ELR (cell line): ENCODE results near the gene RYR1.
A peak's percentile ranks its signal among the peaks of the same experiment; 100 is the strongest.
"Not testable (repeated sequence)": the region's sequence is repeated elsewhere in the genome, so short reads cannot be mapped to it uniquely, and the experiment has no call there.

Source experiments
- DNase-seq: peaks from one replicate; pipeline ENCODE4 v3.0.0-alpha.2; 2015; ENCODE audit warnings: low read depth

Gene RYR1

DNA sequence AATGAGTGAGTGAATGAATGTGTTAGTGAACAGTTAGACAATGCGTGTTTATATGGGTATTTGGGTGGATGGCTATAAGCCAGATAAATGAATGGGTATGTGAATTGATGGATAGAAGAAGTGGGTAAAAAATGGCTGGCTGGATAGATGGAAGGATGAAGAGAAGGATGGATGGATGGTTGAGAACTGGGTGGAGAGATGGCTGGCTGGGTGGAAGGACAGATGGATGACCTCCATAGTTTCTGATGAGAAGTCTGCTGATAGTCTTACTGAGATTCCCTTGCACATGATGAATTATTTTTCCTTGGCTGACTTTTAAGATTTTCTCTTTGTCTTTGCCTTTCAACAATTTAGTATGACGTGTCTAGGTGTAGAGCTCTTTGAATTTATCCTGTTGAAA lies 57.4 kb downstream of the RYR1 start:
- DNase-seq: no peak

DNA sequence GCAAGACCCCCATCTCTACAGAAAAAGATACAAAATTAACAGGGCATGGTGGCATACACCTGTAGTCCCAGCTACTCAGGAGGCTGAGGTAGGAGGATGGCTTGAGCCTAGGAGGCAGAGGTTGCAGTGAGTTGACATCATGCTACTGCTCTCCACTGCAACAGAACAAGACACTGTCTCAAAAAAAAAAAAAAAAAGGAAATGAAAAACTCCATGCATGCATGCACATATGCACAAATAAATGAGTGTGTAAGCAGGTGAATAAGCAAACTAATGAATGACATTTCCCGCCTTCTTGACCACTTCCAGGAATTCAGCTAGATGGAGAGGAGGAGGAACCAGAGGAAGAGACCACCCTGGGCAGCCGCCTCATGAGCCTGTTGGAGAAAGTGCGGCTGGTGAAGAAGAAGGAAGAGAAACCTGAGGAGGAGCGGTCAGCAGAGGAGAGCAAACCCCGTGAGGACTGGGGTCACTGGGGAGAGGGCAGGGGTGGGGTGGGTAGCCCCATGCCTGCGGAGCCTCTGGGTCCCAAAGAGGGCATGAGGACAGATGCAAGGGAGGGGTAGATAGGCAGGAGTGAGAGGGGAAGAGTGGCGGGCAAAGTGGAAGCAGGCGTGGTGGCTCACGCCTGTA lies 58.8 kb downstream of the RYR1 start:
- no peak for DNase-seq

DNA sequence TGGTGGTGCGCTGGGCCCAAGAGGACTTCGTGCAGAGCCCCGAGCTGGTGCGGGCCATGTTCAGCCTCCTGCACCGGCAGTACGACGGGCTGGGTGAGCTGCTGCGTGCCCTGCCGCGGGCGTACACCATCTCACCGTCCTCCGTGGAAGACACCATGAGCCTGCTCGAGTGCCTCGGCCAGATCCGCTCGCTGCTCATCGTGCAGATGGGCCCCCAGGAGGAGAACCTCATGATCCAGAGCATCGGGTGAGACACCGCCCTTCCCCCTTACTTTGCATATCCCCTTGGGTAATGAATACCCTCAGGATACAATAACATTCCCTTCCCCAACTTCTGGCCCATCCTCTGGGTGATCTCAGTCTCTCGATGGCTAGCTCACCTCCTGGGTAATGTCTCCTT lies 60.9 kb downstream of the RYR1 start:
- DNase-seq: no peak

DNA sequence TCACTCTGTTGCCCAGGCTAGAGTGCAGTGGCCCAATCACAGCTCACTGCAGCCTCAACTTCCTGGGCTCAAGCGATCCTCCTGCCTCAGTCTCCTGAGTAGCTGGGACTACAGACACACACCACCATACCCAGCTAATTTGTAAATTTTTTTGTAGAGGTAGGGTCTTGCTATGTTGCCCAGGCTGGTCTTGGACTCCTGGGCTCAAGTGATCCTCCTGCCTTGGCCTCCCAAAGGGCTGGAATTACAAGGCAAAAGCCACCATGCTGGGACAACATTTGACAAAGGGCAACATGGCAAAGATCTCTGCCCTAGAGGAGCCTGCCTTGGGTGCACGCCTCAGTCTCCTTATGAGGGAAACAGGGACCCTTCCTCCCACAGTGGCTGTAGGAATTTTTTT lies 61.9 kb downstream of the RYR1 start:
- not testable (repeated sequence) for DNase-seq

DNA sequence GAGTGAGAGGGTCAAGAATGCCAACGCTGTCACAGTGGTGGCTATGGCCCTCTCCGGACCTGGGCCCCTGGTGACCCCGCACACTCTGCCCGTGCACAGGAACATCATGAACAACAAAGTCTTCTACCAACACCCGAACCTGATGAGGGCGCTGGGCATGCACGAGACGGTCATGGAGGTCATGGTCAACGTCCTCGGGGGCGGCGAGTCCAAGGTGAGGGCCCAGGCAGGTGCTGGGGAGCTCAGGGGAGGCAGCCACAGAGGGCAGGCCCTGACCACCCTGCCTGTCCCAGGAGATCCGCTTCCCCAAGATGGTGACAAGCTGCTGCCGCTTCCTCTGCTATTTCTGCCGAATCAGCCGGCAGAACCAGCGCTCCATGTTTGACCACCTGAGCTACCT lies 62.6 kb downstream of the RYR1 start:
- DNase-seq: no peak

DNA sequence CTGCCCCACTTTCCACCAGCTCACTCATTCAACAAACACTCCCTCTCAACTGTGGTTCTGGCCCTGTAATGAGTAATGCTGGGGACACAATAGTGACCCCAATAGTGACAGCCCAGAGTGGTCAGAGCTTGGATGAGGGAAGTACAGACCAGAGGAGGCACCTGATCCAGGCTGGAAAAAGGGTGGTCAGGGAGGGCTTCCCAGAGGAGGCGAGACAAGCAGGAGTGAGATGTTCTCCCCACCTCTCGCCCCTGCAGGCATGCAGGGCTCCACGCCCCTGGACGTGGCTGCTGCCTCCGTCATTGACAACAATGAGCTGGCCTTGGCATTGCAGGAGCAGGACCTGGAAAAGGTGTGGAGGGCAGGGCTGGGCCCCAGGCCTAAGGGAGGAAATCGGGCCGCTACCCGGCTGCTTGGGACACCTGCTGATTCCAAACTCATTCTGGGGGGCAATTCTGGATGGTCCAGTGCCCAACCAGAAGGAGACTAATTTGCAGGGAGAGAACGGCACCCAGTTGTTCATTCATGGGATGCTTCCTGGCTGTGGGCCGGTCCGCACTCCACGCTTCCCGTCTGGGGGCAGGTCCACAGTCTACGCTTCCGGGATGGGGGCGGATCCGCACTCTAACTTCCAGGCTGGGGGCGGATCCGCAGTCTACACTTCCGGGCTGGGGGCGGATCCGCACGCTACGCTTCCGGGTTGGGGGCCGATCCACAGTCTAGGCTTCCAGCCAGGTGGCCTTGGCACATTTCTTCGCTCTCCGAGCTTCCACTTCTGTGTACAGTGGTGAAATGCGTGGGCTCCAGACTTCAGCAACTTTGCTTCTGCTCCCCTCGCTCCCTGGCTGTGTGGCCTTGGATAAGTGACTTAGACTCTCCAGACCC lies 63.4 kb downstream of the RYR1 start:
- DNase-seq: no peak

DNA sequence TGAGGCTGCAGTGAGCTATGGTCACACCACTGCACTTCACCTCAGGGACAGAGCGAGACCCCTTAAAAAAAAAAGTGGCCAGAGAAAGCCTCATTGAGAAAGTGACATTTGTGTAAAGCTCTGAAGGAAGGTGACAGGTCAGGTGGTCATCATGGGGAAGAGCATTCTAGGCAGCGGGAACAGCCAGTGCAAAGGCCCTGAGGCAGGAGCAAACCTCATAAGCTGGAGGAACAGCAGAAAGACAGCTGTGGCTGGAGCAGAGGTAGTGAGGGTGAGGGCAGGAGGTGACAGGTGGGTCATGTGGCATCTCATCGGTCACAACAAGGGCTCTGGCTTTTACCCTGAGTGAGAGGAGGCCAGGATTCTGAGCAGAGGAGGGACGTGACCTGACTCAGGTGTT lies 64.4 kb downstream of the RYR1 start:
- no peak for DNase-seq

DNA sequence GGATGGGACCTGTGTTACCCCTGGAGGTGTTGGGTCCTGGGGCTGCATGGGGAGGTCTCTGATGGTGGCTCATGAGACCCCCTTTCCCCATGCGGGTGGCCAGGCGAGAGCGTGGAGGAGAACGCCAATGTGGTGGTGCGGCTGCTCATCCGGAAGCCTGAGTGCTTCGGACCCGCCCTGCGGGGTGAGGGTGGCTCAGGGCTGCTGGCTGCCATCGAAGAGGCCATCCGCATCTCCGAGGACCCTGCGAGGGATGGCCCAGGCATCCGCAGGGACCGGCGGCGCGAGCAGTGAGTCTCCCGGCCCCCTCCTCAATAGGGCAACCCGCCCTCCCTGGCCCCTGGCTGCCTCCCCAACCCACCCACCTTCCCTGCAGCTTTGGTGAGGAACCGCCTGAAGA lies 66.0 kb downstream of the RYR1 start:
- DNase-seq: no peak

DNA sequence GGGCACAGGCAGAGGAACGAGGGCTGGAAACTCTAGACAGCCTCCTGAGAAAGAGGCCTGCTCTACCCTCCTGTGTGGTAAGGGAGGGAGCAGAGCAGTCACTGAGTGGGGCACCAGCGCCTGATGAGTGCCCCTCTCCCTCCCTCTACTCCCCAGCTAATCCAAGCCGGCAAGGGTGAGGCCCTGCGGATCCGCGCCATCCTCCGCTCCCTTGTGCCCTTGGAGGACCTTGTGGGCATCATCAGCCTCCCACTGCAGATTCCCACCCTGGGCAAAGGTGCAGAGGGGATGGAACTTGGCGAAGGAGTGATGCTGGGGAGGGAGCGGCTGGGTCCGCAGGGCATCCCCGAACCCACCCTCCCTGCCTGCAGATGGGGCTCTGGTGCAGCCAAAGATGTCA lies 67.0 kb downstream of the RYR1 start:
- DNase-seq: no peak

DNA sequence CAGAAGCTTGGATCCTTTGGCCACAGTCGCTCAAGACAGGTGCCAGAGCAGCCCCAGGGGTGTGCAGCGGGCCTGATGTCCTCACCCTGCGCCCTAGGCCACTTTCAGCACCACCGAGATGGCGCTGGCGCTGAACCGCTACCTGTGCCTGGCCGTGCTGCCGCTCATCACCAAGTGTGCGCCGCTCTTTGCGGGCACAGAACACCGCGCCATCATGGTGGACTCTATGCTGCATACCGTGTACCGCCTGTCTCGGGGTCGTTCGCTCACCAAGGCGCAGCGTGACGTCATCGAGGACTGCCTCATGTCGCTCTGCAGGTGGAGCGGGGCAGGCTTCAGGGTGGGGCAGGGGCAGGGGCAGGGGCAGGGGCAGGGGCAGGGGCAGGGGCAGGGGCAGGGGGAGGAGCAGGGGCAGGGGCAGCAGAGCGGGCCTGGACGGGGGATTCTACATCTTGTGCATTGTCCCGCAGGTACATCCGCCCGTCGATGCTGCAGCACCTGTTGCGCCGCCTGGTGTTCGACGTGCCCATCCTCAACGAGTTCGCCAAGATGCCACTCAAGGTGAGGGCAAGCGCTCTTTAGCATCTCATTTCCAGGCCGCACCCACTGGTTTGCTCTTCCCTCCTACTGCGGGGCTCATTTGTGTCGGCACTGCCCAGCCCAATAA lies 69.1 kb downstream of the RYR1 start:
- DNase-seq: no peak

DNA sequence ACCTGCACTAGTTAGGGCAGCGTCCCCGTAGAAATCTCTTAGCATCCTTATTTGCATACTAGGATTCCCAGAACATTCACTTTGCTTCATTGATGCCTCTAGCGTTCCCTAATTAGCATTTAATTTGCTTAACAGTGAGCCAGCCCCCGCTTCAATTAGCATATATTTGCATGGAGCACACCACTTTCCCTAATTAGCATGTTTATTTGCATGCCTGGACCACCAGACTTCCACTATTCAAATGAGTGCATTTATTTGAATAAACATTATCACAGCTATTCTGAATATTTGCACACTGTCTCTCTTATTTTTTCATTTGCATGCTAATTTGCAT lies 69.6 kb downstream of the RYR1 start:
- DNase-seq: no peak

DNA sequence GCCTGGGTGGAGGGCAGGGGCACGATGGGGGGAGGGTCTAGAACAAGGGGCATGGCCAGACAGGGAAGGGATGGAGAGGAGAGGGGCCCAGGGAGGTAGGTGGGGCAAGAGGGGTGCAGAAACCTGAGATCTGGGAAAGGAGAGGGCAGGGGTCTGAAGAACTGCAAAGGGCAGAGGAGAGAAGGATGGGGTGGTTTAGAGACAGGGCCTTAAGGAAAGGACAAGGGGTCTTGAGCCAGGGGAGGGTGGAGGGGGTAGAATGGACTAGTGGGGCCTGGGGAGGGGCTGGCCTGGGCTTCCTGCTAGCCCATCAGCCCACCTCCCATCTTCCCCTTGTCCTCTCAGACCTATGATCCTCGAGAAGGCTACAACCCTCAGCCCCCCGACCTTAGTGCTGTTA lies 72.5 kb downstream of the RYR1 start:
- DNase-seq: no peak

DNA sequence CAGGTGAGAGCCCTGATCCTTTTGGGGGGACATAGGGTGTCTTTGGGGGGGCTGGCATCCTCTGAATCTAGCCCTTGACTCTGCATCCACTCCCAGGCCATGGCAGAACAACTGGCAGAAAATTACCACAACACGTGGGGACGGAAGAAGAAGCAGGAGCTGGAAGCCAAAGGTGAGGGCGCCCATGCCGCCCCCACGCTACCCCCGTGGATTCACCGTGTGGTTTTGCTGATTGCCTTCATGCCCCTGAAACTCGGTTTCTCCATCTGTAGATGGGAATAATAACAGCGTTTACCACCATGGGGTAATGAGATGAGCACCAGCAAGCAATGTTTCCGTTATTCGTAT lies 72.9 kb downstream of the RYR1 start:
- DNase-seq: no peak

DNA sequence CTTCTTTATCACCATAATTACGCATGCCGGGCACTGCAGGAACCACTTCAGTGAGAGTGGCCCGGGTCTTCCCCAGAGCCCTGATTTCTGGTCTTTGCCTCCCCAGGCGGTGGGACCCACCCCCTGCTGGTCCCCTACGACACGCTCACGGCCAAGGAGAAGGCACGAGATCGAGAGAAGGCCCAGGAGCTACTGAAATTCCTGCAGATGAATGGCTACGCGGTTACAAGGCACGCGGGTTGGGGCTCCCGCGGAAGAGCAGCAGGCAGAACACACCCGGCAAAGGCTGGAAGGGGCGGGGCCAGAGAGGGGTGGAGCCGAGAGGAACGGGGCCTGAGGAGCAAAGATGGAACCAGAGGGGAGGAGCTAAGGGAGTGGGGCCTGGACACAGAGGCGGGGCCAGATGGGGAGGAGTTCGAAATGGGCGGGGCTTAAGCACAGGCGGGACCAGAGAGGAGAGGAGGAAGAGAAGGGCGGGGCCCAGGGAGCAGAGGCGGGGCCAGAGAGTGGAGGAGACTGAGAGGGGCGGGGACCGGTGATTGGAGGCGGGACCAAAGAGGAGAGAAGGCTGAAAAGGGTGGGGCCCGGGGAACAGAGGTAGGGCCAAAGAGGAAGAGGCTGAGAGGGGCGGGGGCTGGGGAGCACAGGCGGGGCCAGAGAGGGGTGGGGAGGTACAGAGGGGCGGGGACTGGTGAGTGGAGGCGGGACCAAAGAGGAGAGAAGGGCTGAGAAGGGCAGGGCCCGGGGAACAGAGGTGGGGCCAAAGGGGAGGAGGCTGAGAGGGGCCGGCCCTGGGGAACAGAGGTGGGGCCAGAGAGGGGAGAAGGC lies 73.4 kb downstream of the RYR1 start:
- DNase-seq: peak; percentile 54

DNA sequence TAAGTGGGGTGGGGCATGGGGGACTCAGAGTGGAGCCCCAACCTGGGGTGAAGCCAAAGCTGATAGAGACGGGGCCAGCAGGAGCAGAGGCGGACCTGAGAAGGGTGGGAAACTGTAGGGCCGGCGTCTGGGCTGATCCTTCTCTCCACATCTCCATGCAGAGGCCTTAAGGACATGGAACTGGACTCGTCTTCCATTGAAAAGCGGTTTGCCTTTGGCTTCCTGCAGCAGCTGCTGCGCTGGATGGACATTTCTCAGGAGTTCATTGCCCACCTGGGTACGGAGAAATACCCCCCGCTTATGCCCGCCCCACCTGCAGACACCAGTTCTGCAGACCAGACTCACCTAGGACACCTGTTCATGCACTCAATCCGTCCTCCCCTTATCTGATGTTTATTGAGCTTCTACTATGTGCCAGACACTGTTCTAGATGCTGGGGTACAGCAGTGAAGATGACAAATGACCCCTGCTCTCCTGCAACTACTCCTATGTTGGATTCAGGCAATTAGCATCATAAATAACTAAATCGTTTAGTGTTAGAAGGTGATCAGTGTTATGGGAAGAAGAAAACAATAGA lies 74.1 kb downstream of the RYR1 start:
- no peak for DNase-seq

DNA sequence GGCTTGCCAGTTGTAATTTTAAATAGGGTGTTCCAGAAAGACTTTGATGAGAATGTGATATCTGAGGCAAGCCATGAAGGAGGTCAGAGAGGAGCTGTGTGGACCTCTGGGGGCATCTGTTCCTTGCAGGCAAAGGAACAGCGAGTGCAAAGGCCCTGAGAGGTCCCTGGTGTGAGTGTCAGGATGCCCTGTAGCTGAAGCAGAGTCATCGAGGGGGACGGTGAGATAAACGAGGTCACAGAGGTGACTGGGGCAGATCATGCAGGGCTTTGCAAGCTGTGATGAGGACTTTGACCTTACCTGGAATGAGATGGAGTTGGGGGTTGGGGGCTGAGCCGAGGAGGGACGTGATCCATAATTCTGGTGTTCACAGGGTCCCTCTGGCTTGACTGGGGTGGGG lies 75.0 kb downstream of the RYR1 start:
- DNase-seq: no peak

DNA sequence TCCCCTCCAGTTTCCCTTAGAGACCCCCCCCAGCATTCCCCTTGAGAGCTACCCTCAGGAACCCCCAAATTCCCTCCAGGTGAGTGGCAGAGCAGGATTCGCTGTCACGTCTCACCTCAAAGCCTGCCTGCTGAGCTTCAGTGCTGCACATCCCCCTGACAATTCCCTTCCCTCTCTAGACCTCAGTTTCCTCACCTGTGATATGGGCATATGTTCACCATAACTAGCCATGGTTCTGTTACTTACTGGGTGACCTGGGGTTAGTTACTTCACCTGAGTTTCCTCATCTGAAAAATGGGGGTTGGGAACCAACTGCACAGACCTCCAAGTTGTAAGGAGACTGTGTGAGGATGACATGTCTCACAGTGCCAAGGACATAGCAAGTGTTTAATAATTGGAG lies 75.5 kb downstream of the RYR1 start:
- DNase-seq: no peak

DNA sequence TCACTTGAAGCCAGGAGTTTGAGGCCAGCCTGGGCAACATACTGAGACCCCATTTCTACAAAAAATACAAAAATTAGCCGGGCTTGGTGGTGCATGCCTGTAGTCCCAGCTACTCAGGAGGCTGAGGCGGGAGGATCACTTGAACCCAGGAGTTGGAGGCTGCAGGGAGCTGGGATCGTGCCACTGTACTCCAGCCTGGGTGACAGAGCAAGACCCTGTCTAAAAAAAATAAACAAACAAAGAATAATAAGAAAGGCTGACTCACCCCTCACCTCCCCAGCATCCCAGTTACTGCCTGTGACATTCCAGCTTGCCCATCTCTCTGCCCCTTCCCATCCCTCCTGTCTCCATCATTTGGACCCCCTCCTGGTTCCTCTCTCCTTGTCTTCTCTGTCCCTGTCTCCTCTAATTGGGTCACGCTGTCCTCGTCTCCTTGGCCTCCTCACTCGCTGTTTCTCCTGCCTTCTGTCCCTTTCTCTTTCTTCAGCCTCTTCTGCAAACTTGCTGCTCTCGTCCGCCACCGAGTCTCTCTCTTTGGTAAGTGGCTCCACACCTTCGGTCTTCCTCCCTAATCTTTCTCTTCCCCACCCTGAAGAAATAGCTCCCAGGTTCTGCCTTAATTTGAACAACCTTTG lies 77.7 kb downstream of the RYR1 start:
- peak; percentile 8 for DNase-seq

DNA sequence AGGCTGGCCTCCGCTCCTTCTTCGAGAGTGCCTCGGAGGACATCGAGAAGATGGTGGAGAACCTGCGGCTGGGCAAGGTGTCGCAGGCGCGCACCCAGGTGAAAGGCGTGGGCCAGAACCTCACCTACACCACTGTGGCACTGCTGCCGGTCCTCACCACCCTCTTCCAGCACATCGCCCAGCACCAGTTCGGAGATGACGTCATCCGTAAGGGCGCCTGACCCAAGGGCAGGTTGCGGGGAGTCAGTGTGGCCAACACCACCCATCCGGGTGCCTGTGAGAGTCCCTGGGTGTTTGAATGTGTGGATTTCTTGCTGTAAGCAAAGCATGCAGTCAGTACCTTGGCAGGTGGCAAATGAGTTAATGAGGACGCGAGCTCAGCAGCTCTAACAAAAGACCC lies 78.8 kb downstream of the RYR1 start:
- DNase-seq: no peak

DNA sequence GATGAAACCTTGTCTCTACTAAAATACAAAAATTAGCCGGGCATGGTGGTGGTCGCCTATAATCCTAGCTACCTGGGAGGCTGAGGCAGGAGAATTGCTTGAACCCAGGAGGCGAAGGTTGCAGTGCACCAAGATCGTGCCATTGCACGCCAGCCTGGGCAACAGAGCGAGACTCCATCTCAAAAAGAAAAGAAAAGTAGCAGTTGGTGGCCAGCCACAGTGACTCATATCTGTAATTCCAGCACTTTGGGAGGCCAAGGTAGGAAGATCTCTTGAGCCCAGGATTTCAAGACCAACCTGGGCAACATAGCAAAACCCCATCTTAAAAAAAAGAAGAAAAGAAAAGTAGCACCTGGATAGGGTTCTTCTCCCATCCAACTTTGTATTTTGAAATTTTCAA lies 79.7 kb downstream of the RYR1 start:
- not testable (repeated sequence) for DNase-seq

DNA sequence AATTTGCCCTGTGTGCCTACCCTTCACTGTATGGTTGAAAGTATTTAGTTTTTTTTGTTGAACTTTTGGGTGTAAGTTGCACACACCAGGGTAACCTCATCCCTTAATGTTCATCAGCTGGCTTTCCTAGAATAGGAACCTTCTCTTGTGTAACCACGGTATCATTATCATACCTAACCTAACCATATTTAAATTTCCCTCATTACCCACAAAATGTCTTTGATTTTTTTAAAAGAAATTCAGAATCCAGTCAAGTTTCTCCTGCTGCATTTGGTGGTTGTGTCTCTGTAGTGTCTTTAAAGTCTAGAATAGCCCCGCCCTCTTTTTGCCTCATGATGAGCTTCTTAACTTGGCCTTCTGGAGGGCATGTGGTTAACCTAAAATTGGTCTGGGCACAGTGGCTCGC lies 80.3 kb downstream of the RYR1 start:
- no peak for DNase-seq
